ENCODE data around the gene DIDO1. TPM values are rescaled to one million over a fixed set of nuclear protein-coding genes. Genes with fewer than 3 reads are reported as not detected.

Gene DIDO1
- total and polyA plus RNA-seq, 4 experiments from 2014 or later: 24.7 to 129 (median 83.5) TPM

GRCh38 chr20:62902926-62903615 lies 23.2 kb downstream of the DIDO1 start:
- ChIA-PET POLR2A (ENCODE audit: partially characterized antibody) (interaction anchor here (1.0 to 7.5 kb wide), 6 partner anchors 9 to 51 kb away, joined by 3 to 49 read pairs (median 8); partner anchors contain the start of genes DIDO1 and SLC17A9), CTCF (ENCODE audit: partially characterized antibody) (interaction anchor here (1.5 to 6.9 kb wide), 7 partner anchors 13 to 106 kb away, joined by 5 to 90 read pairs (median 8); partner anchors contain the start of gene DIDO1)
- H3K36me3 ChIP-seq (ENCODE audit: insufficient read depth, low read length): peaks cover 53% of the 10 kb centered on the region
- Mint-ChIP-seq H3K27me3 (no peaks in the 10 kb centered on the region), H3K4me1 (peaks cover 21 to 46% (median 35%) of the 10 kb centered on the region in 4 donors), H3K4me3 (no peak overlapping the region), H3K27ac (peak overlapping the region in 1 of 7 donors; percentile 12), H3K9me3 (peaks cover 0 to 3% (median 0%) of the 10 kb centered on the region in 8 donors), H3K36me3 (peaks cover 33 to 72% of the 10 kb centered on the region in 2 donors)
- peaks cover 27% of the 10 kb centered on the region for H3K4me1 ChIP-seq (ENCODE audit: insufficient read depth, low read length)
- no peaks in the 10 kb centered on the region for H3K27me3 ChIP-seq (ENCODE audit: insufficient read depth, low read length)
- intact Hi-C loops (cut with micrococcal nuclease): no loop called here
- H3K9me3 ChIP-seq (ENCODE audit: control insufficient read depth in 1 of 2, low read length in 2 of 2): no peaks in the 10 kb centered on the region
- H3K4me3 ChIP-seq (ENCODE audit: low read length in 2 of 2): no peak overlapping the region
- no peak for DNase-seq
- no peak overlapping the region for H3K27ac ChIP-seq (ENCODE audit: low read depth, low read length)

DNA sequence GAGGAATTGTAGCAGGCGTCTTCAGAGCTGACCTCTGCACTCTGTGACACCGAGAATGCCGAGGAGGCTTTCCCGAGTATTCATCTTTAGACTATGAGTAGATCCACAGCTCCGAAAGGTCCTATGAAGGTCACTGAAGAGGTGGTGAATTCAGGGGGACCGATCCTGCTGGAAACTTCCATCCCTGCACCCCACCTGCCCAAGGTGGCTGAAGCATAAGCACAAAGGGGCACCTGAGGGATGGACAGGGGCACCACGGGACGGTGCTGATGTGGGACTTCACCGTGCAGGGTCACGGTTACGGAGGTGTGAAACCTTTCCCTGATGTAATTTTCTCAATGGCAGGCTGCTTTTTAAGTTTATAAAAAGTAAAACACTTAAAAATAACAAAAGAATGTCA lies 24.4 kb downstream of the DIDO1 start:
- H3K27me3 ChIP-seq (ENCODE audit: insufficient read depth, low read length): no peaks in the 10 kb centered on the region
- H3K4me3 ChIP-seq (ENCODE audit: low read length in 2 of 2): no peak overlapping the region
- H3K4me1 Mint-ChIP-seq: peaks cover 20 to 49% (median 34%) of the 10 kb centered on the region in 4 donors
- POLR2A ChIA-PET (ENCODE audit: partially characterized antibody): interaction anchor here (1.1 to 7.5 kb wide), 6 partner anchors 10 to 107 kb away, joined by 4 to 49 read pairs (median 10); partner anchors contain the start of genes DIDO1, GID8 and SLC17A9
- no peaks in the 10 kb centered on the region for H3K27me3 Mint-ChIP-seq
- peak overlapping the region in 1 of 7 donors; percentile 86 for H3K27ac Mint-ChIP-seq
- H3K27ac ChIP-seq (ENCODE audit: low read depth, low read length): no peak overlapping the region
- H3K4me1 ChIP-seq (ENCODE audit: insufficient read depth, low read length): peaks cover 28% of the 10 kb centered on the region
- intact Hi-C loops (cut with micrococcal nuclease): no loop called here
- no peaks in the 10 kb centered on the region for H3K9me3 ChIP-seq (ENCODE audit: control insufficient read depth in 1 of 2, low read length in 2 of 2)
- no peak overlapping the region for H3K4me3 Mint-ChIP-seq
- CTCF ChIA-PET (ENCODE audit: partially characterized antibody): interaction anchor here (0.6 to 6.9 kb wide), 15 partner anchors 11 to 265 kb away, joined by 3 to 90 read pairs (median 8); partner anchors contain the start of gene DIDO1
- peaks cover 0 to 2% (median 0%) of the 10 kb centered on the region in 8 donors for H3K9me3 Mint-ChIP-seq
- H3K36me3 Mint-ChIP-seq: peaks cover 28 to 60% of the 10 kb centered on the region in 2 donors
- no peak for DNase-seq
- peaks cover 42% of the 10 kb centered on the region for H3K36me3 ChIP-seq (ENCODE audit: insufficient read depth, low read length)

GRCh38 chr20:62900692-62901584 lies 25.4 kb downstream of the DIDO1 start:
- H3K4me3 Mint-ChIP-seq: peak overlapping the region in 2 of 8 donors; percentile 66 to 85
- no peaks in the 10 kb centered on the region for H3K27me3 Mint-ChIP-seq
- H3K27ac ChIP-seq (ENCODE audit: low read depth, low read length): peak overlapping the region; percentile 22
- peaks cover 21 to 49% (median 33%) of the 10 kb centered on the region in 4 donors for H3K4me1 Mint-ChIP-seq
- H3K27ac Mint-ChIP-seq: peak overlapping the region in 6 of 7 donors; percentile 67 to 91 (median 84)
- no peaks in the 10 kb centered on the region for H3K9me3 Mint-ChIP-seq
- H3K27me3 ChIP-seq (ENCODE audit: insufficient read depth, low read length): no peaks in the 10 kb centered on the region
- DNase-seq: peak in 3 of 5 donors; percentile 39 to 71 (median 46)
- ChIA-PET CTCF (ENCODE audit: partially characterized antibody) (interaction anchor here (0.9 to 6.9 kb wide), 15 partner anchors 11 to 264 kb away, joined by 3 to 90 read pairs (median 8); partner anchors contain the start of gene DIDO1), POLR2A (ENCODE audit: partially characterized antibody) (interaction anchor here (0.8 to 7.5 kb wide), 10 partner anchors 10 to 108 kb away, joined by 3 to 49 read pairs (median 5); partner anchors contain the start of genes DIDO1, GID8 and SLC17A9)
- peaks cover 36% of the 10 kb centered on the region for H3K36me3 ChIP-seq (ENCODE audit: insufficient read depth, low read length)
- H3K9me3 ChIP-seq (ENCODE audit: control insufficient read depth in 1 of 2, low read length in 2 of 2): no peaks in the 10 kb centered on the region
- intact Hi-C loops (cut with micrococcal nuclease): loop anchor here (1.0 kb wide), 4 partner anchors 20 to 108 kb away; partner anchors contain the start of gene DIDO1
- peaks cover 28% of the 10 kb centered on the region for H3K4me1 ChIP-seq (ENCODE audit: insufficient read depth, low read length)
- peaks cover 21 to 56% of the 10 kb centered on the region in 2 donors for H3K36me3 Mint-ChIP-seq
- H3K4me3 ChIP-seq (ENCODE audit: low read length in 2 of 2): no peak overlapping the region

DNA sequence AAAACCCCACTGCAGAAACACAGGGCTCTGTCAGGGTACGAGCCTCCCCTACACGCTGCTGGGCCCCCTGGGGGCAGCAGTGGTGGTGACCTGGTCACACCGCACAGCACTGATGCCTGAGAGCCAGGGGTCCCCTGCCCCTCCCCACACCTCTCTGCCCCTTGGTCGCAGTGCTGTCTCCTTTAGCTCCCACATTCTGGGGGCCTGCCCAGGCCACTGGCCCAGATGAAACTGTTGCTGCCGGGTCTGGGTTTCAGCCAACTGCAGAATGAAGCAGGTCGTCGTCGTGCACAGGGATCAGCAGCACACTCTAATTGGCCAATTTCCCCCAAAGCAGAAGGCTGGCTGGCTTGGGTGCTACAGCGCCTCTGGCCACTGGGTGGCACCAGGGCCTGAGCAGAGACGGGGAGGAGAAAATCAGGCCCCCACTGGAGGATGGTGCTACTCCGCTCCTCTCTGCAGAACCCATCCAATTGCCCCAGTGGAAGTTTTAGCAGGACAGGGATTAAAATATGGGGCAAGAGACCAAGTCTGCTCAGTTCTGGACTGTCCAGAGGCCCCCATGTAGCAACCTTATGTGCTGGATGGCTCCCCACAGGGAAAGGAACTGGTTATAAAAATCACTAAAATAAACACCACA lies 26.1 kb downstream of the DIDO1 start:
- POLR2A ChIA-PET (ENCODE audit: partially characterized antibody): interaction anchor here (0.8 to 7.5 kb wide), 10 partner anchors 9 to 114 kb away, joined by 3 to 49 read pairs (median 4); partner anchors contain the start of genes DIDO1, GID8 and SLC17A9
- no peak overlapping the region for H3K4me3 ChIP-seq (ENCODE audit: low read length in 2 of 2)
- CTCF ChIA-PET (ENCODE audit: partially characterized antibody): interaction anchor here (1.0 to 6.9 kb wide), 13 partner anchors 8 to 112 kb away, joined by 3 to 90 read pairs (median 9); partner anchors contain the start of gene DIDO1
- DNase-seq: peak; percentile 76 to 80 (median 77)
- peak overlapping the region in 6 of 8 donors; percentile 55 to 85 (median 66) for H3K4me3 Mint-ChIP-seq
- peaks cover 19 to 56% of the 10 kb centered on the region in 2 donors for H3K36me3 Mint-ChIP-seq
- peak overlapping the region; percentile 39 to 90 (median 86) for H3K27ac Mint-ChIP-seq
- intact Hi-C loops (cut with micrococcal nuclease): loop anchor here (1.0 kb wide), 4 partner anchors 21 to 109 kb away; partner anchors contain the start of gene DIDO1
- no peaks in the 10 kb centered on the region for H3K9me3 Mint-ChIP-seq
- H3K4me1 ChIP-seq (ENCODE audit: insufficient read depth, low read length): peaks cover 28% of the 10 kb centered on the region
- peak overlapping the region; percentile 22 for H3K27ac ChIP-seq (ENCODE audit: low read depth, low read length)
- no peaks in the 10 kb centered on the region for H3K27me3 ChIP-seq (ENCODE audit: insufficient read depth, low read length)
- peaks cover 36% of the 10 kb centered on the region for H3K36me3 ChIP-seq (ENCODE audit: insufficient read depth, low read length)
- no peaks in the 10 kb centered on the region for H3K9me3 ChIP-seq (ENCODE audit: control insufficient read depth in 1 of 2, low read length in 2 of 2)
- peaks cover 21 to 44% (median 33%) of the 10 kb centered on the region in 4 donors for H3K4me1 Mint-ChIP-seq
- H3K27me3 Mint-ChIP-seq: no peaks in the 10 kb centered on the region

DNA sequence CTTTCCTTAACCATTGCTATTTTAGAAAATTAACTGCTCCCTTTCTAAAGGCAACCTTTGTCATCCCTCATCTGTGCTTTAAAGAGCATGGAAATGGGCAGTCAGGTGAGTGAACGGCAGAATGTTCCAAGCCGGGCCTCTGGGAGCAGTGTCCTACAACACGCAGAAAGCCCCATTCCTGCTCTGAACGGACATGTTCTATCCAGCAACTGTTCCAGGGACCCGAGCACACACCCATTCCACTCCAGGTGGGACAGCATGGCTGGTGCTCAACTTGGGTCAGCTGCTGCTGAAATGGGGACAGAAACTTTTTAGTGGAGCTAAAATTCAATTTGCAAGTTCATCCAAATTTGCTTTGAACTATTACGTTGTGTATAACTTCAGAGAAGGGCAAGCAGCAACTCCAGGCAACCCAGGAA lies 26.7 kb downstream of the DIDO1 start:
- Mint-ChIP-seq H3K4me1 (peaks cover 21 to 40% (median 33%) of the 10 kb centered on the region in 4 donors), H3K9me3 (no peaks in the 10 kb centered on the region), H3K36me3 (peaks cover 20 to 56% of the 10 kb centered on the region in 2 donors), H3K27me3 (no peaks in the 10 kb centered on the region), H3K27ac (peak overlapping the region in 2 of 7 donors; percentile 86 to 90), H3K4me3 (peak overlapping the region in 2 of 8 donors; percentile 13 to 65)
- Histone ChIP-seq H3K4me3 (ENCODE audit: low read length in 2 of 2) (no peak overlapping the region), H3K36me3 (ENCODE audit: insufficient read depth, low read length) (peaks cover 36% of the 10 kb centered on the region), H3K9me3 (ENCODE audit: control insufficient read depth in 1 of 2, low read length in 2 of 2) (no peaks in the 10 kb centered on the region), H3K27ac (ENCODE audit: low read depth, low read length) (no peak overlapping the region), H3K4me1 (ENCODE audit: insufficient read depth, low read length) (peaks cover 28% of the 10 kb centered on the region), H3K27me3 (ENCODE audit: insufficient read depth, low read length) (no peaks in the 10 kb centered on the region)
- DNase-seq: no peak
- ChIA-PET CTCF (ENCODE audit: partially characterized antibody) (interaction anchor here (1.0 to 6.9 kb wide), 14 partner anchors 9 to 112 kb away, joined by 3 to 90 read pairs (median 8); partner anchors contain the start of gene DIDO1), POLR2A (ENCODE audit: partially characterized antibody) (interaction anchor here (0.9 to 7.5 kb wide), 9 partner anchors 9 to 115 kb away, joined by 3 to 49 read pairs (median 4); partner anchors contain the start of genes DIDO1 and GID8)
- intact Hi-C loops (cut with micrococcal nuclease): loop anchor here (1.0 kb wide), 4 partner anchors 22 to 110 kb away; partner anchors contain the start of gene DIDO1
